Skeletal muscle satellite cell (primary cell): ENCODE data around the gene CCDC30.
"Not testable (repeated sequence)": the region's sequence is repeated elsewhere in the genome, so short reads cannot be mapped to it uniquely, and the experiment has no call there.

Experiments
- H3K27me3 ChIP-seq: 2 replicates; pipeline ENCODE4 v1.7.0; 2013; ENCODE audit warnings: low read length; ENCODE audit not compliant: control insufficient read depth, insufficient read depth
- H3K36me3 ChIP-seq: 2 replicates; pipeline ENCODE4 v1.7.0; 2013; ENCODE audit warnings: mild to moderate bottlenecking, control low read depth, low read length; ENCODE audit not compliant: insufficient read depth
- H3K4me1 ChIP-seq: 2 replicates; pipeline ENCODE4 v1.7.0; 2013; ENCODE audit warnings: low read length; ENCODE audit not compliant: control insufficient read depth, insufficient read depth
- H3K4me2 ChIP-seq: 2 replicates; pipeline ENCODE4 v1.7.0; 2013; ENCODE audit warnings: mild to moderate bottlenecking, low read length
- H3K4me3 ChIP-seq: 2 replicates; pipeline ENCODE4 v1.7.0; 2013; ENCODE audit warnings: low read length
- H3K9ac ChIP-seq: 2 replicates; pipeline ENCODE4 v1.7.0; 2013; ENCODE audit warnings: mild to moderate bottlenecking, low read depth, low read length, moderate library complexity
- H3K9me3 ChIP-seq: replicated peaks from 2 replicates; pipeline ENCODE4 v1.7.0; 2013; ENCODE audit warnings: mild to moderate bottlenecking, control low read depth, low read length

Gene CCDC30

GRCh38 chr1:42482635-42483153, 19.6 kb downstream of the CCDC30 start:
- no peak overlapping the region for H3K4me3 ChIP-seq
- no peaks in the 10 kb centered on the region for H3K9me3 ChIP-seq
- H3K36me3 ChIP-seq, result no peaks in the 10 kb centered on the region
- no peak overlapping the region for H3K4me2 ChIP-seq
- no peaks in the 10 kb centered on the region for H3K4me1 ChIP-seq
- no peaks in the 10 kb centered on the region for H3K27me3 ChIP-seq
- no peak overlapping the region for H3K9ac ChIP-seq

- Histone ChIP-seq H3K36me3 (no peaks in the 10 kb centered on the region), H3K4me3 (no peak overlapping the region), H3K27me3 (no peaks in the 10 kb centered on the region), H3K4me1 (no peaks in the 10 kb centered on the region), H3K9me3 (no peaks in the 10 kb centered on the region), H3K9ac (no peak overlapping the region), H3K4me2 (no peak overlapping the region)
Observed at GRCh38 chr1:42484382-42484781, 21.3 kb downstream of the CCDC30 start.

GRCh38 chr1:42490237-42490636, 27.2 kb downstream of the CCDC30 start:
- Histone ChIP-seq H3K4me1 (no peaks in the 10 kb centered on the region), H3K9ac (no peak overlapping the region), H3K27me3 (no peaks in the 10 kb centered on the region), H3K4me2 (no peak overlapping the region), H3K4me3 (no peak overlapping the region), H3K36me3 (no peaks in the 10 kb centered on the region), H3K9me3 (peaks cover 2% of the 10 kb centered on the region)

GRCh38 chr1:42502031-42502430, 38.9 kb downstream of the CCDC30 start:
- H3K27me3 ChIP-seq, H3K9ac ChIP-seq, H3K4me3 ChIP-seq, H3K9me3 ChIP-seq, H3K36me3 ChIP-seq, H3K4me1 ChIP-seq, H3K4me2 ChIP-seq: not testable (repeated sequence)

- Histone ChIP-seq H3K4me3 (no peak overlapping the region), H3K4me1 (no peaks in the 10 kb centered on the region), H3K27me3 (no peaks in the 10 kb centered on the region), H3K9ac (no peak overlapping the region), H3K9me3 (no peaks in the 10 kb centered on the region), H3K4me2 (no peak overlapping the region), H3K36me3 (no peaks in the 10 kb centered on the region)
Observed at GRCh38 chr1:42504535-42505128, 41.5 kb downstream of the CCDC30 start.

GRCh38 chr1:42506576-42506975, 43.5 kb downstream of the CCDC30 start:
- H3K9me3 ChIP-seq, result no peaks in the 10 kb centered on the region
- H3K4me1 ChIP-seq, result no peaks in the 10 kb centered on the region
- no peak overlapping the region for H3K9ac ChIP-seq
- no peak overlapping the region for H3K4me3 ChIP-seq
- no peaks in the 10 kb centered on the region for H3K36me3 ChIP-seq
- no peak overlapping the region for H3K4me2 ChIP-seq
- no peaks in the 10 kb centered on the region for H3K27me3 ChIP-seq

GRCh38 chr1:42511581-42512155, 48.6 kb downstream of the CCDC30 start:
- H3K36me3 ChIP-seq, H3K9me3 ChIP-seq, H3K9ac ChIP-seq, H3K4me1 ChIP-seq, H3K27me3 ChIP-seq, H3K4me2 ChIP-seq, H3K4me3 ChIP-seq: not testable (repeated sequence)

- no peak overlapping the region for H3K9ac ChIP-seq
- no peak overlapping the region for H3K4me3 ChIP-seq
- H3K27me3 ChIP-seq, result no peaks in the 10 kb centered on the region
- no peak overlapping the region for H3K4me2 ChIP-seq
- no peaks in the 10 kb centered on the region for H3K9me3 ChIP-seq
- no peaks in the 10 kb centered on the region for H3K4me1 ChIP-seq
- H3K36me3 ChIP-seq, result no peaks in the 10 kb centered on the region
Observed at GRCh38 chr1:42518908-42519307, 55.8 kb downstream of the CCDC30 start.

GRCh38 chr1:42523171-42523570, 60.1 kb downstream of the CCDC30 start:
- H3K36me3 ChIP-seq, result no peaks in the 10 kb centered on the region
- H3K27me3 ChIP-seq, result no peaks in the 10 kb centered on the region
- H3K9ac ChIP-seq, result no peak overlapping the region
- no peak overlapping the region for H3K4me3 ChIP-seq
- H3K9me3 ChIP-seq, result no peaks in the 10 kb centered on the region
- no peak overlapping the region for H3K4me2 ChIP-seq
- no peaks in the 10 kb centered on the region for H3K4me1 ChIP-seq

GRCh38 chr1:42524330-42524729, 61.2 kb downstream of the CCDC30 start:
- Histone ChIP-seq H3K4me2 (no peak overlapping the region), H3K27me3 (no peaks in the 10 kb centered on the region), H3K9me3 (no peaks in the 10 kb centered on the region), H3K4me1 (no peaks in the 10 kb centered on the region), H3K9ac (no peak overlapping the region), H3K4me3 (no peak overlapping the region), H3K36me3 (no peaks in the 10 kb centered on the region)

GRCh38 chr1:42529724-42530181, 66.7 kb downstream of the CCDC30 start:
- no peaks in the 10 kb centered on the region for H3K4me1 ChIP-seq

GRCh38 chr1:42531043-42531442, 68.0 kb downstream of the CCDC30 start:
- Histone ChIP-seq H3K9ac (no peak overlapping the region), H3K4me3 (no peak overlapping the region), H3K36me3 (no peaks in the 10 kb centered on the region), H3K4me1 (no peaks in the 10 kb centered on the region), H3K4me2 (no peak overlapping the region), H3K9me3 (no peaks in the 10 kb centered on the region), H3K27me3 (no peaks in the 10 kb centered on the region)

More at GRCh38 chr1:42529724-42530181, 66.7 kb downstream of the CCDC30 start:
- H3K9me3 ChIP-seq, result no peaks in the 10 kb centered on the region
- H3K4me2 ChIP-seq, result no peak overlapping the region
- no peak overlapping the region for H3K4me3 ChIP-seq
- H3K36me3 ChIP-seq, result no peaks in the 10 kb centered on the region
- no peak overlapping the region for H3K9ac ChIP-seq
- no peaks in the 10 kb centered on the region for H3K27me3 ChIP-seq
